Heart right ventricle (tissue), 16 donors: Measurements from ENCODE around the gene CCT7. TPM values are rescaled to one million over a fixed set of nuclear protein-coding genes. Genes with fewer than 3 reads are reported as not detected.

Source experiments
- ATAC-seq, 8 donors: fragments of 200-7000 bp; cut with Tn5 transposase; one replicate each; pipeline ENCODE4 v1.9.1; 2020; ENCODE audit warnings: mild to moderate bottlenecking in 8 of 8, moderate library complexity in 8 of 8, moderate number of reproducible peaks in 1 of 8
- DNase-seq, 2 donors: peaks; one replicate each; pipeline ENCODE4 v3.0.0-alpha.2; 2020
- H3K27ac ChIP-seq, 10 donors: fragments of 200-600 bp; sonication (generic) in 2 of 10; one replicate each; pipeline versions ENCODE4 v1.5.0 to v1.8.0; 2020 to 2022; ENCODE audit warnings: mild to moderate bottlenecking in 3 of 10
- H3K27me3 ChIP-seq, 7 donors: fragments of 200-600 bp; one replicate each; pipeline ENCODE4 v1.8.0; 2021 to 2022; ENCODE audit warnings: mild to moderate bottlenecking in 2 of 7
- H3K36me3 ChIP-seq, 9 donors: fragments of 200-600 bp; sonication (generic) in 1 of 9; one replicate each; pipeline versions ENCODE4 v1.5.0 to v1.8.0; 2020 to 2022; ENCODE audit warnings: mild to moderate bottlenecking in 2 of 9
- H3K4me1 ChIP-seq, 9 donors: fragments of 200-600 bp; sonication (generic) in 1 of 9; one replicate each; pipeline versions ENCODE4 v1.5.0 to v1.8.0; 2020 to 2022; ENCODE audit warnings: mild to moderate bottlenecking in 4 of 9
- H3K4me3 ChIP-seq, 10 donors: fragments of 200-600 bp; sonication (generic) in 2 of 10; one replicate each; pipeline versions ENCODE4 v1.5.0 to v1.8.0; 2020 to 2022; ENCODE audit warnings: mild to moderate bottlenecking in 7 of 10, moderate library complexity in 2 of 10
- H3K9me3 ChIP-seq, 11 donors: fragments of 200-600 bp in 10 of 11; sonication (generic) in 2 of 11; one replicate each; pipeline versions ENCODE4 v1.5.0 to v1.8.0; 2013 to 2022; ENCODE audit warnings: mild to moderate bottlenecking in 2 of 11, control low read depth in 1 of 11, moderate library complexity in 1 of 11
- CTCF ChIP-seq, 9 donors: fragments of 200-600 bp; sonication (generic) in 2 of 9; IDR thresholded peaks; one replicate each; pipeline versions ENCODE4 v1.5.0 to v1.8.0; 2021 to 2022; ENCODE audit warnings: antibody characterized with exemption in 9 of 9, mild to moderate bottlenecking in 5 of 9, moderate library complexity in 1 of 9
- whole genome bisulfite sequencing, 2 donors: extraction: QIAGEN DNeasy Blood & Tissue Kit; methylation state at CpG; one replicate each; pipeline ENCODE4 v1.1.7; 2013; ENCODE audit warnings: inconsistent platforms in 1 of 2; 5-methylcytosine and 5-hydroxymethylcytosine counted together
- intact Hi-C, 10 donors: fragments of 100-400 bp; cut with DNase I; formaldehyde crosslinking; loops; one replicate each; pipeline versions ENCODE4 v1.11.1 to v1.14.2; 2022
- polyA plus RNA-seq, 2 donors: library from polyadenylated mRNA; stranded (reverse); fragments of 200-250 nt; gene quantifications; one replicate each; pipeline ENCODE4 v1.2.3, GENCODE V29; 2013
- total RNA-seq, 10 donors: library from RNA; stranded (reverse); fragmentation: NEBNext Ultra II Directional in 3 of 10; extraction: Animal tissue kit (Norgen Biotek cat#: 25700) in 3 of 10; gene quantifications; one replicate each; pipeline versions ENCODE4 v1.2.1 to v1.2.4, GENCODE V29; 2021 to 2023
- donor health status: Arrhythmogenic right ventricular cardiomyopathy.
- donor health status: ischemic (EF 13 %, LVEDD 7.1; RV severe dilation, severe dysfunction).
- donor health status: healthy with polysubstance abuse.
- donor health status: DM: no; HTN: yes; CAD: no.
- donor health status: DM: no; HTN: no; CAD: no.
- donor health status: ischemic (EF 25% LVEDD 6.9; RV normal size, moderate dysfunction).
- donor health status: ischemic (EF 25% LVEDD 5.7; RV mildly dilated, moderate dysfunction).
- donor health status: healthy.
- donor health status: DM: yes; HTN: yes; CAD: no.
- donor health status: Ischemic cardiomyopathy.
- donor health status: ischemic (EF 35%, LVEDD 5.7; RV mildly dilated, moderate dysfunction).
- donor health status: nonischemic (EF 11% LVEDD 7.7; RV severe dilation, severe dysfunction).
- donor health status: DM: yes; HTN: yes; CAD: no.
- donor health status: PGD.
- donor health status: ischemic (EF 29% LVEDD 5.4; RV normal size, mild dysfunction).
- donor health status: nonischemic (EF 23%, LVEDD 6.1; RV moderate dilation, normal function).

CCT7 gene
- total and polyA plus RNA-seq, 12 donors: 162 to 332 (median 180) TPM

- H3K27ac ChIP-seq: no peak overlapping the region
- no peaks in the 10 kb centered on the region for H3K9me3 ChIP-seq
- H3K36me3 ChIP-seq: peaks cover 3 to 37% (median 24%) of the 10 kb centered on the region in 9 donors
- no peak for ATAC-seq
- intact Hi-C loops: no loop called here
- H3K4me3 ChIP-seq: no peak overlapping the region
- 62 to 87% methylated on average over 1 of the region's 1 CpG for WGBS, 2 donors
- peaks cover 0 to 5% (median 0%) of the 10 kb centered on the region in 9 donors for H3K4me1 ChIP-seq
- DNase-seq: no peak
- TF ChIP-seq CTCF (IDR thresholded peaks at IDR 0.05): no peak
- peaks cover 0 to 4% (median 0%) of the 10 kb centered on the region in 7 donors for H3K27me3 ChIP-seq
Observed at GRCh38 chr2:73256618-73256922, 22.5 kb downstream of the CCT7 start.

GRCh38 chr2:73257021-73257420, 22.9 kb downstream of the CCT7 start:
- ATAC-seq: no peak
- intact Hi-C loops: no loop called here

GRCh38 chr2:73257425-73258125, 23.5 kb downstream of the CCT7 start:
- Histone ChIP-seq H3K36me3 (peaks cover 0 to 27% (median 14%) of the 10 kb centered on the region in 9 donors), H3K27me3 (peaks cover 0 to 4% (median 0%) of the 10 kb centered on the region in 7 donors), H3K27ac (no peak overlapping the region), H3K4me3 (no peak overlapping the region), H3K9me3 (no peaks in the 10 kb centered on the region), H3K4me1 (peaks cover 0 to 5% (median 0%) of the 10 kb centered on the region in 9 donors)
- intact Hi-C loops: no loop called here
- DNase-seq (no peak), ATAC-seq (no peak)
- 59 to 71% methylated on average over 10 of the region's 10 CpGs for WGBS, 2 donors
- no peak for TF ChIP-seq CTCF (IDR thresholded peaks at IDR 0.05)

More at GRCh38 chr2:73257021-73257420, 22.9 kb downstream of the CCT7 start:
- H3K36me3 ChIP-seq: peaks cover 0 to 33% (median 20%) of the 10 kb centered on the region in 9 donors
- no peak for DNase-seq
- peaks cover 0 to 4% (median 0%) of the 10 kb centered on the region in 7 donors for H3K27me3 ChIP-seq
- no peak overlapping the region for H3K4me3 ChIP-seq
- H3K27ac ChIP-seq: no peak overlapping the region
- WGBS, 2 donors: 94 to 97% methylated on average over 2 of the region's 2 CpGs
- no peaks in the 10 kb centered on the region for H3K9me3 ChIP-seq
- TF ChIP-seq CTCF (IDR thresholded peaks at IDR 0.05): no peak
- H3K4me1 ChIP-seq: peaks cover 0 to 5% (median 0%) of the 10 kb centered on the region in 9 donors

GRCh38 chr2:73258186-73258912, 24.2 kb downstream of the CCT7 start:
- no peaks in the 10 kb centered on the region for H3K9me3 ChIP-seq
- TF ChIP-seq CTCF (IDR thresholded peaks at IDR 0.05): no peak
- 80 to 88% methylated on average over 8 of the region's 8 CpGs for WGBS, 2 donors

More at GRCh38 chr2:73258186-73258912, 24.2 kb downstream of the CCT7 start:
- no peak overlapping the region for H3K4me3 ChIP-seq
- no peak for DNase-seq
- ATAC-seq: no peak
- intact Hi-C loops: no loop called here
- no peak overlapping the region for H3K27ac ChIP-seq
- peaks cover 0 to 4% (median 0%) of the 10 kb centered on the region in 7 donors for H3K27me3 ChIP-seq
- peaks cover 0 to 19% (median 8%) of the 10 kb centered on the region in 9 donors for H3K36me3 ChIP-seq
- H3K4me1 ChIP-seq: peaks cover 0 to 5% (median 0%) of the 10 kb centered on the region in 9 donors
